ENCODE data around the gene TGIF2. TPM values are rescaled to one million over a fixed set of nuclear protein-coding genes. Genes with fewer than 3 reads are reported as not detected.

Gene TGIF2
- total and polyA plus RNA-seq, 2 of the 13 experiments (the other 11 are each of a cell fraction or from before 2014, with no cell fraction given) = 41.3 to 53.9 TPM

GRCh38 chr20:36565520-36565919 is 7.9 kb upstream of the TGIF2 start:
- in situ Hi-C loops (cut with HindIII; ENCODE audit: extremely low pct_ligation_motif_present, low pct_unique_long_range_greater_than_20kb) = no loop called here
- POLR2A ChIA-PET = no interaction called here
- WGBS (ENCODE audit: low lambda C conversion rate) = over 99% methylated on average over 3 of the region's 3 CpGs

GRCh38 chr20:36569847-36570429 is 3.5 kb upstream of the TGIF2 start:
- no peaks in the 10 kb centered on the region for H4K20me1 ChIP-seq (ENCODE audit: insufficient read depth, low read length)
- ChIA-PET CTCF (ENCODE audit: low intra/inter-chr PET ratio, low total read pairs) (no interaction called here), POLR2A (no interaction called here)
- no peak for ATAC-seq
- no peak overlapping the region for H2AFZ ChIP-seq (ENCODE audit: low read length)
- H3K79me2 ChIP-seq (ENCODE audit: insufficient read depth, low read length) = peaks cover 12% of the 10 kb centered on the region
- intact Hi-C loops (cut with micrococcal nuclease; ENCODE audit: unreplicated experiment) (loop anchor here (10.0 kb wide), 1 partner anchor 105 kb away; no protein-coding TSS in a partner anchor), in situ Hi-C loops (cut with HindIII; ENCODE audit: extremely low pct_ligation_motif_present, low pct_unique_long_range_greater_than_20kb) (no loop called here)
- no peaks in the 10 kb centered on the region for H3K36me3 ChIP-seq (replicated peaks in 1 of 2; ENCODE audit: control insufficient read depth in 1 of 2, insufficient read depth in 2 of 2, low read length in 2 of 2)
- 96% methylated on average over 7 of the region's 7 CpGs for WGBS (ENCODE audit: low lambda C conversion rate)
- H3K9me3 ChIP-seq (ENCODE audit: low read length) = no peaks in the 10 kb centered on the region; the same call in 1 of the 2 replicates
- H3K4me3 ChIP-seq (replicated peaks in 1 of 3; ENCODE audit: insufficient read depth in 1 of 3, low read depth in 2 of 3, low read length in 3 of 3) = no peak overlapping the region
- no peak overlapping the region for H3K9ac ChIP-seq (ENCODE audit: insufficient read depth, low read depth, low read length)
- no TSS peak for BruUV-seq (replicated peaks)
- H3K27me3 ChIP-seq (ENCODE audit: control insufficient read depth in 1 of 2, insufficient read depth in 2 of 2, low read length in 2 of 2) = no peaks in the 10 kb centered on the region; a peak in 1 of 5 replicates
- no peak for DNase-seq (ENCODE audit: low spot score)
- H3K27ac ChIP-seq (ENCODE audit: extremely low read length, insufficient read depth, low read length) = no peak overlapping the region
- peaks cover 13% of the 10 kb centered on the region for H3K4me1 ChIP-seq (ENCODE audit: insufficient read depth, low read length)
- FAIRE-seq = no peak
- H3K4me2 ChIP-seq (ENCODE audit: low read depth, low read length) = no peak overlapping the region
- peak; percentile 11; the same call in 1 of the 2 replicates for TF ChIP-seq ARID4A (CRISPR knock-in tag; IDR thresholded peaks at IDR 0.05; ENCODE audit: borderline replicate concordance)
- TF ChIP-seq ZNF337 (CRISPR knock-in tag; IDR thresholded peaks at IDR 0.05; ENCODE audit: borderline replicate concordance, low read depth) = no peak
- TF ChIP-seq FOXO4 (CRISPR knock-in tag; conservative IDR thresholded peaks at IDR 0.05) = 0 out of 2 replicates have a peak, but pooled peaks have one; percentile 53
- peak; percentile 34; the same call in 1 of the 2 replicates for TF ChIP-seq ZNF460 (CRISPR knock-in tag; IDR thresholded peaks at IDR 0.05; ENCODE audit: borderline replicate concordance)
- TF ChIP-seq LBX2 (CRISPR knock-in tag; IDR thresholded peaks at IDR 0.05; ENCODE audit: borderline replicate concordance) = no peak
- 0 out of 2 replicates have a peak, but pooled peaks have one; percentile 8 for TF ChIP-seq ZFY (CRISPR knock-in tag; IDR thresholded peaks at IDR 0.05)

More at GRCh38 chr20:36565520-36565919, 7.9 kb upstream of the TGIF2 start:
- Histone ChIP-seq H3K36me3 (replicated peaks in 1 of 2; ENCODE audit: control insufficient read depth in 1 of 2, insufficient read depth in 2 of 2, low read length in 2 of 2) (peaks cover 0 to 1% of the 10 kb centered on the region in 2 experiments; a peak in 1 of 5 replicates), H4K20me1 (ENCODE audit: insufficient read depth, low read length) (no peaks in the 10 kb centered on the region), H3K79me2 (ENCODE audit: insufficient read depth, low read length) (no peaks in the 10 kb centered on the region), H3K27ac (ENCODE audit: extremely low read length, insufficient read depth, low read length) (no peak overlapping the region), H3K9me3 (ENCODE audit: low read length) (no peaks in the 10 kb centered on the region; the same call in 1 of the 2 replicates), H2AFZ (ENCODE audit: low read length) (no peak overlapping the region), H3K4me3 (replicated peaks in 1 of 3; ENCODE audit: insufficient read depth in 1 of 3, low read depth in 2 of 3, low read length in 3 of 3) (no peak overlapping the region), H3K9ac (ENCODE audit: insufficient read depth, low read depth, low read length) (no peak overlapping the region), H3K4me1 (ENCODE audit: insufficient read depth, low read length) (peaks cover 14% of the 10 kb centered on the region), H3K27me3 (ENCODE audit: control insufficient read depth in 1 of 2, insufficient read depth in 2 of 2, low read length in 2 of 2) (no peaks in the 10 kb centered on the region), H3K4me2 (ENCODE audit: low read depth, low read length) (no peak overlapping the region)
- ATAC-seq = no peak
- no peak for DNase-seq (ENCODE audit: low spot score)
- BruUV-seq (replicated peaks) = no TSS peak
- TF ChIP-seq ZFP90 (CRISPR knock-in tag; IDR thresholded peaks at IDR 0.05; ENCODE audit: borderline replicate concordance) (peak; percentile 99), KDM2A (CRISPR knock-in tag; IDR thresholded peaks at IDR 0.05; ENCODE audit: borderline replicate concordance, low read depth) (no peak)
- CTCF ChIA-PET (ENCODE audit: low intra/inter-chr PET ratio, low total read pairs) = no interaction called here
- intact Hi-C loops (cut with micrococcal nuclease; ENCODE audit: unreplicated experiment) = no loop called here
- no peak for FAIRE-seq
